Neuronal stem cell (in vitro differentiated cells): ENCODE measurements around the gene BAIAP2.
"Not testable (repeated sequence)": the region's sequence is repeated elsewhere in the genome, so short reads cannot be mapped to it uniquely, and the experiment has no call there.

Experiments used
- DNase-seq: peaks from one replicate; pipeline ENCODE4 v3.0.0-alpha.2; 2013; ENCODE audit warnings: low spot score
- H2AFZ ChIP-seq: one replicate; pipeline ENCODE4 v1.6.1; 2013; ENCODE audit warnings: mild to moderate bottlenecking, low read length, inconsistent platforms
- H2AK5ac ChIP-seq: 2 replicates; pipeline ENCODE4 v1.6.1; 2013; ENCODE audit warnings: low read depth, mild to moderate bottlenecking, inconsistent platforms, low read length, moderate library complexity, mixed read lengths
- H2BK120ac ChIP-seq: 2 replicates; pipeline ENCODE4 v1.6.1; 2013; ENCODE audit warnings: low read depth, mild to moderate bottlenecking, inconsistent platforms, low read length, moderate library complexity, mixed read lengths
- H2BK12ac ChIP-seq: one replicate; pipeline ENCODE4 v1.6.1; 2013; ENCODE audit warnings: low read length, inconsistent platforms
- H2BK15ac ChIP-seq: 2 replicates; pipeline ENCODE4 v1.6.1; 2013; ENCODE audit warnings: mild to moderate bottlenecking, low read length, inconsistent platforms, mixed read lengths
- H2BK5ac ChIP-seq: one replicate; pipeline ENCODE4 v1.6.1; 2013; ENCODE audit warnings: inconsistent platforms, mild to moderate bottlenecking, low read length, moderate library complexity
- H3K14ac ChIP-seq: one replicate; pipeline ENCODE4 v1.6.1; 2013; ENCODE audit warnings: low read length, inconsistent platforms
- H3K18ac ChIP-seq: 2 replicates; pipeline ENCODE4 v1.6.1; 2013; ENCODE audit warnings: low read length, inconsistent platforms
- H3K23ac ChIP-seq: 2 replicates; pipeline ENCODE4 v1.6.1; 2013; ENCODE audit warnings: low read depth, mild to moderate bottlenecking, mixed read lengths, low read length, inconsistent platforms; ENCODE audit not compliant: poor library complexity
- H3K27ac ChIP-seq: replicated peaks from 3 replicates; pipeline ENCODE4 v1.5.1; 2013; ENCODE audit warnings: low read length, inconsistent platforms
- H3K27me3 ChIP-seq, 3 experiments: 2 replicates each; pipeline ENCODE4 v1.6.1; 2013; ENCODE audit warnings: low read length in 3 of 3, mild to moderate bottlenecking in 2 of 3, inconsistent platforms in 1 of 3, low read depth in 1 of 3, mixed read lengths in 1 of 3, moderate library complexity in 1 of 3; ENCODE audit not compliant: control insufficient read depth in 3 of 3, insufficient read depth in 3 of 3
- H3K36me3 ChIP-seq, 2 donors: replicated peaks in 1 of 2; 2 replicates each; pipeline ENCODE4 v1.6.1; 2013; ENCODE audit warnings: low read length in 2 of 2; ENCODE audit not compliant: control insufficient read depth in 2 of 2, insufficient read depth in 2 of 2
- H3K4ac ChIP-seq: 2 replicates; pipeline ENCODE4 v1.6.1; 2013; ENCODE audit warnings: inconsistent platforms, mild to moderate bottlenecking, low read length, moderate library complexity
- H3K4me1 ChIP-seq, 2 donors: 1 replicate in 1 of 2; 2 replicates in 1 of 2; pipeline ENCODE4 v1.6.1; 2013; ENCODE audit warnings: low read length in 2 of 2, low read depth in 1 of 2; ENCODE audit not compliant: control insufficient read depth in 2 of 2, insufficient read depth in 1 of 2
- H3K4me2 ChIP-seq: one replicate; pipeline ENCODE4 v1.6.1; 2013; ENCODE audit warnings: mild to moderate bottlenecking, low read length, inconsistent platforms; ENCODE audit not compliant: insufficient read depth, poor library complexity, severe bottlenecking
- H3K4me3 ChIP-seq, 2 donors: 2 replicates each; pipeline ENCODE4 v1.5.1; 2013; ENCODE audit warnings: low read length in 2 of 2, mild to moderate bottlenecking in 2 of 2, inconsistent platforms in 1 of 2, moderate library complexity in 1 of 2
- H3K79me1 ChIP-seq: one replicate; pipeline ENCODE4 v1.6.1; 2013; ENCODE audit warnings: low read depth, mild to moderate bottlenecking, inconsistent platforms, low read length, moderate library complexity
- H3K9ac ChIP-seq: one replicate; pipeline ENCODE4 v1.6.1; 2013; ENCODE audit warnings: mild to moderate bottlenecking, low read depth, low read length, inconsistent platforms; ENCODE audit not compliant: poor library complexity
- H3K9me3 ChIP-seq, 2 donors: replicated peaks in 1 of 2; 2 replicates each; pipeline versions ENCODE3 to v1.6.1; 2013; ENCODE audit warnings: low read length in 2 of 2, mild to moderate bottlenecking in 2 of 2, inconsistent platforms in 1 of 2, low read depth in 1 of 2, mixed read lengths in 1 of 2, moderate library complexity in 1 of 2; ENCODE audit not compliant: control insufficient read depth in 2 of 2, insufficient read depth in 1 of 2
- H4K8ac ChIP-seq: one replicate; pipeline ENCODE4 v1.6.1; 2013; ENCODE audit warnings: low read depth, mild to moderate bottlenecking, inconsistent platforms, low read length, moderate library complexity
- H4K91ac ChIP-seq: one replicate; pipeline ENCODE4 v1.6.1; 2013; ENCODE audit warnings: low read length, low read depth, mild to moderate bottlenecking, inconsistent platforms; ENCODE audit not compliant: poor library complexity
- WGBS, 2 donors: extraction: QIAGEN DNeasy Blood & Tissue Kit; methylation state at CpG; one replicate each; pipeline ENCODE4 v1.1.7; 2013; ENCODE audit warnings: missing lambda C conversion rate in 2 of 2, mixed read lengths in 1 of 2; ENCODE audit not compliant: insufficient read length in 2 of 2, insufficient replicate concordance in 1 of 2; ENCODE audit errors: extremely low coverage in 2 of 2; 5-methylcytosine and 5-hydroxymethylcytosine counted together

The BAIAP2 gene

GRCh38 chr17:81146208-81146607 is 111.3 kb downstream of the BAIAP2 start:
- not testable (repeated sequence) for H3K9ac ChIP-seq, H3K36me3 ChIP-seq, DNase-seq, H3K23ac ChIP-seq, H4K8ac ChIP-seq, H3K4me2 ChIP-seq, H4K91ac ChIP-seq, H3K9me3 ChIP-seq, H3K79me1 ChIP-seq, H3K27ac ChIP-seq, H2BK15ac ChIP-seq, H3K4me1 ChIP-seq, H2AFZ ChIP-seq, H3K14ac ChIP-seq, H3K27me3 ChIP-seq, H2BK5ac ChIP-seq, H3K4me3 ChIP-seq, H3K18ac ChIP-seq, H3K4ac ChIP-seq, H2BK12ac ChIP-seq, H2AK5ac ChIP-seq, H2BK120ac ChIP-seq
- no CpG with 5 or more reads among the region's 10 CpGs for WGBS, 2 donors

DNA sequence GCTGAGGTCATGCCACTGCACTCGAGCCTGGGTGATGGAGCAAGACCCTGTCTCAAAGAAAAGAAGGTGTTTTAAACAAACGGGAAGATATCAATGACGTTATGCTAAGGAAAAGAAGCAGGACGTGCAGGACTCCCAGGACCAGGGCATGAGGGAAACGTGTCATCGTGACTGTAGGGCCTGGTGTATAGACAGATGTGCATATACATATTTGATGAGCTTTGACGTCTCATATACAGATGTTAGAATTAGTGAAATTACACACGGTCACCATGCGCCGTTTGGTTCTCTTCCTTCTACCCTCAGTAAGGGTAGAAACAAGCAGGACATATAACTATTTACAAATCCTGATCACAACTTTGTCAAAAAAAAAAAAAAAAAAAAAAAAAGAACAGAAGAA is 112.8 kb downstream of the BAIAP2 start:
- no peak overlapping the region for H3K14ac ChIP-seq
- no peaks in the 10 kb centered on the region for H3K79me1 ChIP-seq
- no peak overlapping the region for H3K9ac ChIP-seq
- H3K36me3 ChIP-seq = no peaks in the 10 kb centered on the region
- H3K4me3 ChIP-seq = no peak overlapping the region
- no peak overlapping the region for H3K4ac ChIP-seq
- no peak overlapping the region for H4K91ac ChIP-seq
- peaks cover 4 to 8% of the 10 kb centered on the region in 2 donors for H3K4me1 ChIP-seq
- no peaks in the 10 kb centered on the region for H3K9me3 ChIP-seq
- H4K8ac ChIP-seq = no peak overlapping the region
- no peak overlapping the region for H2BK5ac ChIP-seq
- no peak overlapping the region for H3K18ac ChIP-seq
- no peak overlapping the region for H2BK120ac ChIP-seq
- no peak overlapping the region for H3K27ac ChIP-seq
- no peak overlapping the region for H2AK5ac ChIP-seq
- DNase-seq = no peak
- no peak overlapping the region for H2BK12ac ChIP-seq
- H3K4me2 ChIP-seq = no peak overlapping the region
- H3K23ac ChIP-seq = no peak overlapping the region
- no peak overlapping the region for H2AFZ ChIP-seq
- no peaks in the 10 kb centered on the region for H3K27me3 ChIP-seq
- H2BK15ac ChIP-seq = no peak overlapping the region
- no CpG with 5 or more reads among the region's 10 CpGs for WGBS, 2 donors

DNA sequence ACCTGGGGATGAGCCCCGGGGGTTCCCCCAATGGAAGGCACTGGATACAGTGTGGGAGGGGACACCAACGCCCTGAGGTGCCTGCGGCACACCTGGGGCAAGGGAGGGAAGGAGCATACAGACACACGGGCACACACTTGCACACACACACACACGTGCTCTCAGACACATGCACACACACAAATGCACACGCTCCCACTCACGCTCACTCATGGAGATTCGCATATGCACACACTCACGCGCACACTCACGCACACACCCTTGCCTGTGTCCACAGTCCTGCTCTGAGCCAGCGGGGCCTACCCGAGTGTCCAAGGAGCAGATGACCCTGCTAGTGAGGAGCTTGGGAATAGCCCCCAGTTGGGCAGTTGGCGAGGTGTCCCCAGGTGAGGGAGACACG is 113.6 kb downstream of the BAIAP2 start:
- Histone ChIP-seq H4K91ac (no peak overlapping the region), H3K4me3 (no peak overlapping the region), H4K8ac (peak overlapping the region; percentile 48), H3K27me3 (no peaks in the 10 kb centered on the region), H3K18ac (no peak overlapping the region), H2AK5ac (peak overlapping the region; percentile 63), H3K27ac (no peak overlapping the region), H2AFZ (no peak overlapping the region), H3K9ac (no peak overlapping the region), H3K14ac (peak overlapping the region; percentile 76), H2BK5ac (peak overlapping the region; percentile 66), H3K4me1 (peaks cover 2 to 7% of the 10 kb centered on the region in 2 donors), H3K9me3 (no peaks in the 10 kb centered on the region), H3K23ac (peak overlapping the region; percentile 93), H3K79me1 (no peaks in the 10 kb centered on the region), H2BK12ac (peak overlapping the region; percentile 73), H3K36me3 (no peaks in the 10 kb centered on the region), H3K4me2 (no peak overlapping the region), H3K4ac (no peak overlapping the region), H2BK120ac (no peak overlapping the region), H2BK15ac (no peak overlapping the region)
- DNase-seq = no peak
- WGBS, 2 donors = no CpG with 5 or more reads among the region's 15 CpGs

GRCh38 chr17:81148986-81149533 is 114.1 kb downstream of the BAIAP2 start:
- Histone ChIP-seq H3K36me3 (no peaks in the 10 kb centered on the region), H3K27ac (no peak overlapping the region), H3K9ac (no peak overlapping the region), H2BK5ac (peak overlapping the region; percentile 66), H3K4ac (no peak overlapping the region), H4K91ac (no peak overlapping the region), H2AFZ (no peak overlapping the region), H3K27me3 (no peaks in the 10 kb centered on the region), H3K9me3 (no peaks in the 10 kb centered on the region), H3K4me3 (no peak overlapping the region), H3K18ac (no peak overlapping the region), H3K79me1 (no peaks in the 10 kb centered on the region), H3K4me1 (peaks cover 2 to 6% of the 10 kb centered on the region in 2 donors), H3K4me2 (no peak overlapping the region), H2BK12ac (no peak overlapping the region), H2BK15ac (peak overlapping the region; percentile 30), H4K8ac (no peak overlapping the region), H2AK5ac (peak overlapping the region; percentile 63), H3K23ac (peak overlapping the region; percentile 8), H2BK120ac (no peak overlapping the region), H3K14ac (peak overlapping the region; percentile 76)
- no peak for DNase-seq
- WGBS, 2 donors = no CpG with 5 or more reads among the region's 14 CpGs
